Left lobe of liver (tissue), 2 donors: ENCODE measurements around the gene PIK3R4. TPM values are rescaled to one million over a fixed set of nuclear protein-coding genes. Genes with fewer than 3 reads are reported as not detected.

Source experiments
- ATAC-seq: fragments of 200-7000 bp; cut with Tn5 transposase; one replicate; pipeline ENCODE4 v1.9.1; 2020; ENCODE audit warnings: mild to moderate bottlenecking, moderate library complexity
- DNase-seq: peaks from one replicate; pipeline ENCODE4 v3.0.0-alpha.2; 2020; ENCODE audit warnings: low spot score
- total RNA-seq: library from RNA; stranded (reverse); gene quantifications from one replicate; pipeline ENCODE4 v1.2.1, GENCODE V29; 2021
- donor health status: DM: no; HTN: no; CAD: no; lungs with moderate emphysema.
- donor health status: DM: no; HTN: yes; CAD: no.

The PIK3R4 gene
- total RNA-seq, 1 donor from 2014 or later: 19.9 TPM

GRCh38 chr3:130688697-130689470 is 57.7 kb downstream of the PIK3R4 start:
- DNase-seq: no peak

GRCh38 chr3:130688015-130688688 is 58.5 kb downstream of the PIK3R4 start:
- ATAC-seq: no peak
- DNase-seq: no peak

More at GRCh38 chr3:130688697-130689470, 57.7 kb downstream of the PIK3R4 start:
- no peak for ATAC-seq

- no peak for ATAC-seq
- no peak for DNase-seq
These were observed 59.3 kb downstream of the PIK3R4 start for GRCh38 chr3:130687327-130687726.

DNA sequence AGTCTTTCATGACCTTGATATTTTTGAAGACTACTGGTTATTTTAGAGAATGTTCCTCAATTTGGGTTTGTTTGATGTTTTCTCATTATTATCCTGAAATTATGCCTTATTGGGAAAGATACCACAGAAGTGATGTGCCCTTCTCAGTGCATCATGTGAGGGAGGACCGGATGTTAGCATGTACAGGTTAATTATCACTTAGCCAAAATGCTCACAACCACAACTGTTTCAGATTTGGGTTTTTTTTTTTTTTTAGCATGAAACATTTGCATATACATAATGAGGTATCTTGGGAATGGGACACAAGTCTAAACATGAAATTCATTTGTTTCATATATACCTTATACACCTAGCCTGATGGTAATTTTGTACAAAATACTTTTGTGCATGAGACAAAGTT is 59.8 kb downstream of the PIK3R4 start:
- no peak for ATAC-seq

GRCh38 chr3:130682131-130682530 is 64.5 kb downstream of the PIK3R4 start:
- DNase-seq: no peak
- no peak for ATAC-seq

More for the DNA sequence above, 59.8 kb downstream of the PIK3R4 start:
- no peak for DNase-seq

DNA sequence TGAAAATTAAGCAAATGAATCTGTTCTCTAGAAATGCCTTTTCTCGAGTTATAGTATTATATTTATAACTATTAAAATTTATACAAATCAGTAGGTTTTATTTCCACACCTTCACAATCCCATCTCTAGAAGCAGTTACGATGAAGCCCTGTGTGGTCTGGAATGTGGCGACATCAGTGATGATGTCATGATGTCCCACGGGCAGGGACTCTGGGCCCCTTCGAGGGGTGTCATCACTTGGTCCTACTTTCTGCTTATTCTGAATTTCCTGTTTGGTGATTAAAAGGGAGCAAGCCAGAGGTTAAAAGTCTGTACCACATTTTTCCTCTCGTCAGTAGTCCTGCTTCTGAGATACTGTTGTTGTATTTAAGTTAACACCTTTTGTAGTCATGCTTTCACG is 67.4 kb downstream of the PIK3R4 start:
- ATAC-seq (no peak), DNase-seq (no peak)

DNA sequence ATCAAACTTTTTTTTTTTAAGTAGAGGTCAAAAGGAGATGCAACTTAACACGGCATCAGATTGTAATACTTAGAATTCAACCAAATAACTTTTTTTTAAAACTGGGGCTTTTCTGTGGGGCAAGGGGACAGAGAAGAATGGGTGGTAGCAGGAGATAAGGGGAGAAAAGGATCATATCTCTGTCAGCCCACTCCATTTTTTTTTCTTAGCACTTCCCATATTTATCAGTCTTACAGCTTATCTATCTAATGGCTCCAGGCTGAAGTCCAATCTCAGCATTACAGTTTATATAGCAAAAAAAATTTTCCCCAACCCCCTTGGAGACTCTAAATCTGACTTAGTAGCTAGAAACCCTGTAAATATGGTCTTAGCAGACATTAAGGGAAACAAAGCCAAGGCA is 69.3 kb downstream of the PIK3R4 start:
- ATAC-seq: no peak
- no peak for DNase-seq

DNA sequence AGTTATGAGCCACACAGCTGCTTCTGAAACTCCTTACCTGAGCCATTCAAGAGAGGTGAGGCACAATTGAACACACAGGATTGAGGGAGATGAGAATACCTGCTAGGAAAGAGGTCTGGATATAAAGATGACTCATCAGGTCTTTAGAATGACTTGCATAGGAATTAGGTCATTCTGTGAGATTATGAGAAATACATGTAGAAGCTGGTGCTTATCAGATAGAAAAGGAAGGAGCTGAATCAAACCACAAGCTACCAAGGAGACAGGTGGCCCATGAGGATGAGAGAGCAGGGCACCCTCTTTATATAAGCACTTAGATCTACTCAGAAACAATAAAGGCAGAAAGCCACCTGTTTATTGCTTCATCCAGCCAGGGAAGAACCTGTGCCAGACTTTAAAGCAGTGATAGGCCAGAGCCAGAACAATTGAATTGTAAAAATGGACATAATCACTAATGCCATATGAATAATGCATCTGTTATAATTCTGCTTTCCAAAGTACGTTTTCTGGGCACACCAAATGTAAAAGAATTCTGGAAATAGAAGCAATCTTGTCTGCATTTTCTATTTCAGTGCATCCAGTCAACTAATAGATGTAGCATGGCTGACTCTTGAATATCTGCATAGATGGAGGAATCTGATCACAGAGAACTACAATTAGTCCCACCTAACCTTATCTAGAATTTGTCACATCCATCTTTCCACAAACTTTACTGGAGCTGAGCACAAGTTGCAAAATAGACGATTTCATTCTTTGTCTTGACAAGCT is 74.9 kb downstream of the PIK3R4 start:
- DNase-seq: no peak
- ATAC-seq: no peak

- ATAC-seq (no peak), DNase-seq (no peak)
These were observed 76.9 kb downstream of the PIK3R4 start for GRCh38 chr3:130669740-130670139.

- ATAC-seq: no peak
- DNase-seq: no peak
These were observed 83.5 kb downstream of the PIK3R4 start for GRCh38 chr3:130663092-130663491.

DNA sequence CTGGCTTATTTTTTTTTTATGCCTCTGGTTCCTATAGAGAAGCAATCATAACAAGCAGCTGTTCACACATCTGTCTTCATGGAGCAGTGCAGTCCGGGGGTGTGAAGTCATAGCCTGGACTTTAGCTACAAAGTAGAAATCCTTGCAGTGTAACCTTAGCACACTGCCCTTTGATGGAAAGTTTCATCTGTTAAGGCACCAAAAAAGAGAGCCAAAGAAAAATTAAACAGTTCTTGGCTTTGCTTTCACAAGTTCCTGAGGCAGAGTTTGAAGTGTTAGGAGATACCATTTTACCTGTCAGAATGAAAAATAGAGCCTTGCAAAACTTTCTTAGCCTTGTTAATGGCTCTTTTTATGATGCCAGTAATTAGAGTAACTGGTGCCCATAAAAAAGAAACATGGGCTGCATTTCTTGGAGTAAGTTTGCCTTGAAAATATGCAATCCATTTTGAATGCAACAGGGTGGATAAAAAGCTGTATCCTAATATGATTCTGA is 84.1 kb downstream of the PIK3R4 start:
- DNase-seq: no peak
- no peak for ATAC-seq

GRCh38 chr3:130661140-130661891 is 85.3 kb downstream of the PIK3R4 start:
- DNase-seq (no peak), ATAC-seq (no peak)

- DNase-seq (no peak), ATAC-seq (no peak)
These were observed 86.7 kb downstream of the PIK3R4 start for GRCh38 chr3:130659911-130660310.

- DNase-seq (no peak), ATAC-seq (no peak)
These were observed 88.0 kb downstream of the PIK3R4 start for GRCh38 chr3:130658678-130659077.

DNA sequence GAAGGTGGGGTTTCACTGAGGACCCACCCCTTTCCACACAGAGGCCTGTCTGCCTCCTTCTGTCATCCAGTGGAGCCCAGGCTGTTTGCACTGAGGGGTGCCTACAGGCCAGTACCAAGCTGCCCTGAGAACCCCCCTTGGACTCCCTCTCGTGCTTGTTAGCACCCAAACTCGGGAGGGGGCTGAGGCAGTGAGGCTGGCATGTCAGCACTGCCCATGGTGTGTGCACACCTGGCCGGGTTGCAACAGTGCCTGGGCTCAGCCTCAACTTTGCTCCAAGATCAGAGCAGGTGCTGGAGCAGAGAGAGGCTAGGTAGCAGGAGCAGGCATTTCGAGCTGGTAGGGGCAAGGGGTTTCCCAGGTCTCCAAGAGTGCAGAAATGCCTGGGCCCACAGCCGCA is 90.0 kb downstream of the PIK3R4 start:
- ATAC-seq (no peak), DNase-seq (no peak)

DNA sequence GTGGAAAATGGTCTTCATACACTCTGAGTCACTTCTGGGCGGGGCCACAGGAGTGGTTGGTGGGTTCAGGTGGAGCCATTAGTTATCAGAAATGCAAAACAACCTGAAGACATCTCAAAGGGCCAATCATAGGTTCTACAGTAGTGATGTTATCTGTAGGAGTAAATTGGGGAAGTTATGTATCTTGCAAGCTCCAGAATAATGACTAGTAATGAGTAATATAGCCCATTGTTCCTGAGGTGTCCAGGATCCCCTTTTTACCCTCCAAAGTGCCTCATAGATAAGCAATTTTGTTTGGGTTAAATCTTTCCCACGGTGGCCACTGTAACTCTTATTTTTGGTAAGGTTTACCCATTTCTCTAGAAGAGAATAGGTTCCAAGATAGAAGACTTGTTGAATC is 91.7 kb downstream of the PIK3R4 start:
- ATAC-seq: no peak

GRCh38 chr3:130654091-130654490 is 92.5 kb downstream of the PIK3R4 start:
- DNase-seq (no peak), ATAC-seq (no peak)

More for the DNA sequence above, 91.7 kb downstream of the PIK3R4 start:
- DNase-seq: no peak

- DNase-seq: no peak
- no peak for ATAC-seq
These were observed 97.5 kb downstream of the PIK3R4 start for GRCh38 chr3:130649061-130649654.

- DNase-seq: no peak
- ATAC-seq: no peak
These were observed 98.3 kb downstream of the PIK3R4 start for GRCh38 chr3:130648293-130648692.

DNA sequence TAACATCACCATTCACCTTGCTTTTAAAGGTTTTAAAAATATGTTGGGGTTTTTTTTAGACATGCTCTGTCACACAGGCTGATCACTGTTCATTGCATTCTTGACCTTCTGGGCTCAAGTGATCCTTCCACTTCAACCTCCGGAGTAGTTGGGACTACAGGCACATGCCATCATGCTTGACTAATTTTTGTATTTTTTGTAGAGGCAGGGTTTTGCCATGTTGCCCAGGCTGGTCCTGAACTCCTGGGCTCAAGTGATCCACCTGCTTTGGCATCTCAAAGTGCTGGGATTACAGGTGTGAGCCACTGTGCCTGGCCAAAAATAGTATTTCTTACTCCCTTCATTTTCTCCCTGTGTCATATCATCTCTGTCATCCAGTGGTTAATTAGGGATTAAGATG is 101.4 kb downstream of the PIK3R4 start:
- no peak for ATAC-seq
- no peak for DNase-seq
